Adipocyte (in vitro differentiated cells): ENCODE data around the gene ZCWPW1.
"Not testable (repeated sequence)": the region's sequence is repeated elsewhere in the genome, so short reads cannot be mapped to it uniquely, and the experiment has no call there.

ENCODE experiments used
- DNase-seq: peaks from one replicate; pipeline ENCODE4 v3.0.0-alpha.2; 2015; ENCODE audit warnings: low read depth
- H3K27me3 ChIP-seq: replicated peaks from 2 replicates; pipeline ENCODE4 v1.7.0; 2013; ENCODE audit warnings: mild to moderate bottlenecking, low read length, moderate library complexity; ENCODE audit not compliant: control insufficient read depth, insufficient read depth
- H3K36me3 ChIP-seq: 2 replicates; pipeline ENCODE4 v1.7.0; 2013; ENCODE audit warnings: low read length, mild to moderate bottlenecking, moderate library complexity; ENCODE audit not compliant: control insufficient read depth, insufficient read depth, severe bottlenecking
- H3K4me1 ChIP-seq: 2 replicates; pipeline ENCODE4 v1.7.0; 2013; ENCODE audit warnings: mild to moderate bottlenecking, low read length, moderate library complexity; ENCODE audit not compliant: control insufficient read depth, insufficient read depth
- H3K4me3 ChIP-seq: 2 replicates; pipeline ENCODE4 v1.7.0; 2013; ENCODE audit warnings: mild to moderate bottlenecking, low read length, moderate library complexity
- H3K9ac ChIP-seq: 2 replicates; pipeline ENCODE4 v1.7.0; 2013; ENCODE audit warnings: mild to moderate bottlenecking, low read length, moderate library complexity
- H3K9me3 ChIP-seq: 2 replicates; pipeline ENCODE4 v1.7.0; 2013; ENCODE audit warnings: mild to moderate bottlenecking, low read length, moderate library complexity; ENCODE audit not compliant: control insufficient read depth

Gene ZCWPW1

DNA sequence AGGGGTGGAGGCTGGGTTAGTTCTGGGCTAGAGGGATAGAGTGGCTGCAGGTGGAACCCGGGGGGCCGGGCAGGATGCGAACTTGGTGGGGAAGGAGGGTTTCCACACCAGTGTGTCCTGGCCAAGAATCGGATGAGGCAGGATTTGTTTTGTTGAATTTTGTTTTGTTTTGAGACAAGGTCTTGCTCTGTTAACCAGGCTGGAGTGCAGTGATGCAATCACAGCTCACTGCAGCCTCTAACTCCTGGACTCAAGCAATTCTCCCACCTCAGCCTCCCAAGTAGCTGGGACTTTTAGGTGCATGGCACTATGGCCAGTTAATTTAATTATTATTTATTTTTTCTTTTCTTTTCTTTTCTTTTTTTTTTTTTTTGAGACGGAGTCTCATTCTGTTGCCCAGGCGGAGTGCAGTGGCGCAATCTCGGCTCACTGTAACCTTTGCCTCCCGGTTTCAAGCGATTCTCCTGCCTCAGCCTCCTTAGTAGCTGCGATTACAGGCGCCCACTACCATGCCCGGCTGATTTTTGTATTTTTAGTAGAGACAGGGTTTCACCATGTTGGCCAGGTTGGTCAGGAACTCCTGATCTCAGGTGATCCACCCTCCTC is 20.8 kb upstream of the ZCWPW1 start:
- no peak overlapping the region for H3K9ac ChIP-seq
- H3K4me1 ChIP-seq = peaks cover 14% of the 10 kb centered on the region
- DNase-seq = no peak
- H3K9me3 ChIP-seq = no peaks in the 10 kb centered on the region
- H3K27me3 ChIP-seq = no peaks in the 10 kb centered on the region
- no peak overlapping the region for H3K4me3 ChIP-seq
- H3K36me3 ChIP-seq = no peaks in the 10 kb centered on the region

DNA sequence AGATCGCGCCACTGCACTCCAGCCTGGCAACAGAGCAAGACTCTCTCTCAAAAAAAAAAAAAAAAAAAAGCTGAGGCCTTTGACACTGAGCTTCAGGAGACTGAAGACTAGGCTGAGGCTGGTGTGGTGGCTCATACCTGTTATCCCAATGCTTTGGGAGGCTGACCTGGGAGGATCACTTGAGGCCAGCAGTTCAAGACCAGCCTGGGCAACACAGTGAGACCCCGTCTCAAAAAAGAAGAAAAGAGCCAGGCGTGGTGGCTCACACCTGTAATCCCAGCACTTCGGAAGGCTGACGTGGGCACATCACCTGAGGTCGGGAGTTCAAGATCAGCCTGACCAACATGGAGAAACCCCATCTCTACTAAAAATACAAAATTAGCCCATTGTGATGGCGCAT is 18.9 kb upstream of the ZCWPW1 start:
- H3K4me3 ChIP-seq, H3K36me3 ChIP-seq, H3K9me3 ChIP-seq, H3K9ac ChIP-seq, DNase-seq, H3K27me3 ChIP-seq: not testable (repeated sequence)
- peaks cover 16% of the 10 kb centered on the region for H3K4me1 ChIP-seq

DNA sequence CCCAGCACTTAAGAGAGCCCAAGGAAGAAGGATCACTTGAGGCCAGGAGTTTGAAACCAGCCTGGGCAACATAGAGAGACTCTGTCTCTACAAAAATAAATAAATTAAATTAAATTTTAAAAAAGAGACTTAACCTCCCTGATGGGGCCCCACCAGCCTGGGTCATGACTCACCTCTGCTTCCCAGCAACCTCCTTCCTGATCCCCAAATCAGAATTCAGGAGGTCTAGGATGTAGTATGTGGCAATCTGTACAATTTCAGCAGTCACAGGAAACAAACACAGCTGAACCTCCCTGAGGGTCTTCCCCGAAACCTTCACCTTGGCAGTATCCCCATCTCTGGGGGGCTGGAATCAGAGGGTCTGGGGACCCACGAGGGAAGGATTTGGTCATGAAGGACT is 17.5 kb upstream of the ZCWPW1 start:
- H3K9me3 ChIP-seq = no peaks in the 10 kb centered on the region
- H3K4me3 ChIP-seq = no peak overlapping the region
- H3K4me1 ChIP-seq = peaks cover 16% of the 10 kb centered on the region
- peak; percentile 54 for DNase-seq
- H3K27me3 ChIP-seq = no peaks in the 10 kb centered on the region
- no peaks in the 10 kb centered on the region for H3K36me3 ChIP-seq
- H3K9ac ChIP-seq = no peak overlapping the region

DNA sequence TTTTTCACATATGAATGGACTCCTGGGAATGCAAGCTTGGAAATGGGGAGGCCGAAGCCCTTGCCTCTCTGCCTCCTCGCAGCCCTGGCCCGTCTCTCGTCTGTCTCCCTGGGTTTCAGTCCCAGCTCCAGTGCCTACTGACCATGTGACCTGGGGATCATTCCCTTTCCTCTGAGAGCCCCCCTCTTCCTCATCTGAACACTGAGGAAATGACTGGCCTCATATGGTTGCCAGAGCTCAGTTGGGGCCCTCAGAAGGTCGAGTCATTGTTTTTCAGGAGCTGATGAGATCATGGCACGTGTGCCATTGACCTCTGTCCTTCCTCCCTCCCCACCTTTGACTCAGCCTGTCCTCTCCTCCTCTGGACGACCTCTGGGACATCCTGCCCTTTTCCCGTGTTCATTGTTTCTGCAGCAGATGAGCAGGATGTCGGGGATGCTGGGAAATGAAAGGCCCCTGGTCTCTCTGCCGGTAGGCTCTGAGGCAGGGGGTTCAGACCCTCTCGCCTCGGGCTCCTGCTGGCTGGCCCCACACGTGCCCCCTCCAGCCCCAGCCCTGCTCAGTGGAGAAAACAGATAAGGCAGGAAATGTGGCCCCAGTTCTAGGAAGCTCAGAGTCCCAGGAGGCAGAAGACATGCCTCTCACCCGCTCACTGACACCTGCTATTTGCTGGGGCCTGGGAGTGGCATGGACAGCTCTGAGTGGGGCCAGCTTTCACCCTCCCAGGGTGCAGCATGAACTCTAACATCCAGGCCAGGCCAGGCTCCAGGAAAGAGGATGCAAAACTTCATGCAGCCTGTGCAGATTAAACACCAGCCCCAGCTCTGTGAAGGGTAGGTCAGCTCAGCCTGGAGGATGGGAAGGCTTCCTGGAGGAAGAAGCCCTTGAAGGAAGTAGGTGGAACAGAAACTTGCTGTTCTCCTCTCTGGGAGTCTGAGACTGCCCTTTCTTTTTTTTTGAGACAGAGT is 16.1 kb upstream of the ZCWPW1 start:
- peaks cover 16% of the 10 kb centered on the region for H3K4me1 ChIP-seq
- no peaks in the 10 kb centered on the region for H3K9me3 ChIP-seq
- no peak for DNase-seq
- no peak overlapping the region for H3K9ac ChIP-seq
- H3K36me3 ChIP-seq = no peaks in the 10 kb centered on the region
- no peak overlapping the region for H3K4me3 ChIP-seq
- no peaks in the 10 kb centered on the region for H3K27me3 ChIP-seq

DNA sequence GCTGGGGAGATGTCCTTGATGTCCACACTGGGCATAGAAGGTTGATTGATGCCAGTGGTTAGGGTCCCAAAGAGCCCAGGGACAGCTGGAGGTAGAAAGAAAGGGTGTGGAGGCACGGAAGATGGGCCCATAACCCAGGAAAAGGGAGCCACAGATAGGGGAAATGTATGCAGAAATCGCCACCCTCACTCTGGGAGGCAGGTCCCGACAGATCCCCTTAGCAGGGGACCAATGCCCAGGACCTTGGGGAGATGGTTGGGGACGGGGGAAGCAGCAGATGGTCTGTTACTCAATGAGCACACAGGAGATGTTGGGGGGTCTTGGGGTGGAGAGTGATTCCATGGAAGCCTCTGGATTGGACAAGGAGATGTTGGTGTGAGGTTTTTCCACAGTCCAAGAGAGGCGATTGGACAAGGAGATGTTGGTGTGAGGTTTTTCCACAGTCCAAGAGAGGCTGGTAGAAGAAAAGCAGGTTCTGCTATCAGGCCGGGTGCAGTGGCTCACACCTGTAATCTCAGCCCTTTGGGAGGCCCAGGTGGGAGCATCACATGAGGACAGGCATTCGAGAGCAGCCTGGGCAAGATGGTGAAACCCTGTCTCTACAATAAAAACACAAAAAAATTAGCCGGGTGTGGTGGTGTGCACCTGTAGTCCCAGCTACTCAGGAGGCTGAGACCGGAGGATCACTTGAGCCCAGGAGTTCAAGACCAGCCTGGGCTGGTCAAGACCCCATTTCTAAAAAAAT is 14.8 kb upstream of the ZCWPW1 start:
- Histone ChIP-seq H3K4me3 (no peak overlapping the region), H3K9ac (no peak overlapping the region), H3K27me3 (no peaks in the 10 kb centered on the region), H3K4me1 (peaks cover 16% of the 10 kb centered on the region), H3K9me3 (no peaks in the 10 kb centered on the region), H3K36me3 (no peaks in the 10 kb centered on the region)
- no peak for DNase-seq

DNA sequence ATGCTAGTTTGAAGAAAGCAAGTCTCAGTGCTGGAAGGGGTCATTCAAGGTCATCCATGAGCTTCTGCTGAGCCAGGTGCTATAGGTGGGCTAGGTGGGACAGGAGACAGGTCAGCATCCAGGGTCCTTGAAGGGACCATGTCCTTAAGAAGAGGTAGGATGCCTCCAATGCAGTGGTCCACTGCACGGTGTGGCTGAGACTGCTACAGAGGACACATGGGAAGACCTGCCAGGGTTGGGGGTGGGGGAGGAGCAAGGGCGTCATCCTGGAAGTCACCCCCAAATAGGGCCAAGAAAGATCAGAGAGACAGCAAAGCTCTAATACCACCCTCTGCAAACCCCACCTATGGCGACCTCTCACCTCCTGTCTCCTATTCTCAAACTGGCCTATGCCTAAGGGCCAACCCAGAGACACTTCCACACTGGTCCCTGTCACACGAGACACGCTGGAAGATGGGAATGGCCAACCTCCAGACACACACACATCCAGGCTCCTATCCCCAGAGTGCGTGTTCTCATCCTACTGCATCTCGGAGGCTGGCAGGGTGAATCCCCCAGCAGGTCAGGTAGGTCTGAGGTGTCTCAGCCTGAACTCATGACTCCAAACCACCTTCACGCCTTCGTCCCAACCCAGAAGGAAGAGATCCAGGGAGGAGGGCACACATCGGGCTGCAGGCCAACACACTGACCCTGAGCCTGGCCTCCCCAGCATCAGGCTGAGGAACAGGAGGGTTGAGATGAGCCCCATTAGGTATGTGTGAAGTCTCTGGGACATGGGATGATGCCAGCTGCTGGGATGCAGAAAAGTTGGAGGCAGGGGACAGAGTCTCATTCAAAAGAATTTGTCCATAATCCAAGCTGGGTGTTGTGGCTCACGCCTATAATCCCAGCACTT is 13.4 kb upstream of the ZCWPW1 start:
- no peaks in the 10 kb centered on the region for H3K9me3 ChIP-seq
- H3K27me3 ChIP-seq = no peaks in the 10 kb centered on the region
- no peaks in the 10 kb centered on the region for H3K36me3 ChIP-seq
- peaks cover 16% of the 10 kb centered on the region for H3K4me1 ChIP-seq
- no peak overlapping the region for H3K4me3 ChIP-seq
- DNase-seq = no peak
- no peak overlapping the region for H3K9ac ChIP-seq

DNA sequence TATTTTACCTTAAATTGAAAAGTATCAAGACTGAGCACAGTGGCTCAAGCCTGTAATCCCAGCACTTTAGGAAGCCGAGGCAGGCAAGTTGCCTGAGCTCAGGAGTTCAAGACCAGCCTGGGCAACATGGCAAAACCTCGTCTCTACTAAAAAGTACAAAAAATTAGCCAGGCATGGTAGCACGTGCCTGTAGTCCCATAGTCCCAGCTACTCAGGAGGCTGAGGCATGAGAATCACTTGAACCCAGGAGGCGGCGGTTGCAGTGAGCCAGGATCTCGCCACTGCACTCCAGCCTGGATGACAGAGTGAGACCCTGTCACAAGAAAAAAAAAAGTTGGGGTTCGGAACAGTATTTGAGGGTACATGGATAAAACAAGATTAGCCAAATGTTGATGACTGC is 10.7 kb upstream of the ZCWPW1 start:
- H3K9ac ChIP-seq, H3K9me3 ChIP-seq, DNase-seq, H3K27me3 ChIP-seq, H3K4me1 ChIP-seq, H3K36me3 ChIP-seq, H3K4me3 ChIP-seq: not testable (repeated sequence)

DNA sequence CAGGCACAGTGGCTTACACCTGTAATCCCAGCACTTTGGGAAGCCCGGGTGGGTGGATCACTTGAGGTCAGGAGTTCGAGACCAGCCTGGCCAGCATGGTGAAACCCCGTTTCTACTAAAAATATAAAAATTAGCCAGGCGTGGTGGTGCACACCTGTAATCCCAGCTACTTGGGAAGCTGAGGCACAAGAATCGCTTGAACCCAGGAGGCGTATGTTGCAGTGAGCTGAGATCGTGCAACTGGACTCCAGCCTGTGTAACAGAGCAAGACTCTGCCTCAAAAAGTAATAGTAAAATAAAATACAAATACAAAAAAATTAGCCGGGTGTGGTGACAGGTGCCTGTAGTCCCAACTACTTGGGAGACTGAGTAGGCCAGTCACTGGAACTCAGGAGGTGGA is 10.2 kb upstream of the ZCWPW1 start:
- not testable (repeated sequence) for H3K9me3 ChIP-seq, H3K27me3 ChIP-seq, DNase-seq, H3K9ac ChIP-seq, H3K4me3 ChIP-seq, H3K4me1 ChIP-seq
- peaks cover 10% of the 10 kb centered on the region for H3K36me3 ChIP-seq

DNA sequence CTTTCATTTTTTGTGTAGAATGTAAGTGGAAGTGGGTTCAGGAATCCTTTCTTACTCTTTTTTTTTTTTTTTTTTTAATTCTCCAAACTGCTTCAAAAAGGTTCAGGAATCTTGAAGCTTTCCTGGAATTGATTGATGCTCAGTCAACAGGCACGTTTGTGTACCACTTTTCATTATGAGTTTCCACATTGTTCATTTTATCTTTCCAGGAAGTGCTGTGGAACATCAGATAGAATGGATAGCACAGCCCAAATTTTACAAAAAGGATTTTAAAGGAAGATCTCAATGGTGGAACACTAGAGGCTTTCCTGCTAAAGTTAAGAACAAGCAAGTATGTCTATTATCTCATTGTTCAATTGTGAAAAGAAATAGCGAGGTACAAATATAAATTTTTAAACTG is 9.7 kb upstream of the ZCWPW1 start:
- Histone ChIP-seq H3K9ac (no peak overlapping the region), H3K36me3 (peaks cover 16% of the 10 kb centered on the region), H3K4me3 (no peak overlapping the region), H3K27me3 (no peaks in the 10 kb centered on the region), H3K4me1 (peaks cover 8% of the 10 kb centered on the region), H3K9me3 (no peaks in the 10 kb centered on the region)
- no peak for DNase-seq

DNA sequence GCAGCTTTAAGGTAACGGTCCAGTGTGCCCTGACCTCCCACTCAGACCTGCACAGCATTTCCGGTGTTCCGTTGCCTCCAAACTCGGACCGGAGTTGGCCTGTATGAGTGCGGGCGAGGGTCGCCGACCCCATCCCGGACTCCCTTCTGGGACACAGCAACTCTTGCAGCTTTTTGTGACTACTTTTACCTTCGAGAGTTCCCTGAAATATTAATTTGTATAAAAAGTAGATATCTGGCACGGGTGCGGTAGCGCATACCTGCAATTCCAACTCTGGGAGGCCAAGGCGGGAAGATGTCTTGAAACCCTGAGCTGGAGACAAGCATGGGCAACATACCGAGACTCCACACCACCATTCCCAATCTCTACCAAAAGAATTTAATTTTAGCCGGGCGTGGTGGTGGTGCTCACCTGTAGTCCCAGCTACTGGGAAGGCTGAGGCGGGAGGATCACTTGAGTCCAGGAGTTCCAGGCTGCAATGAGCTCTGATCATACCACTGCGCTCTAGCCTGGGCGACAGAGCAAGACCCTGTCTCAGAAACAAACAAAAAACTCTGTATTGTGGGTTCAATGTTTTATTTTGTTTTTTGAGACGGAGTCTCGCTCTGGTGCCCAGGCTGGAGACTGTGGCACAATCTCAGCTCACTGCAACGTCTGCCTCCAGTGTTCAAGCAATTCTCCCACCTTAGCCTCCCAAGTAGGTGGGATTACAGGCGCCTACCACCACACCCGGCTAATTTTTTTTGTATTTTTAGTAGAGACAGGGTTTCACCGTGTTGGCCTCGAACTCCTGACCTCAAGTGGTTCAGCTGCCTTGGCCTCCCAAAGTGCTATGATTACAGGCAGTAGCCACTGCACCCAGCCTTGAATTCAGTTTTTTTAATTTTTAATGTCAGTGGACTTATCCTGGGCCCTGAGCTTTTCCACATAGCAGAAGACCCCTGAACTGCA is 8.9 kb upstream of the ZCWPW1 start:
- Histone ChIP-seq H3K36me3 (peaks cover 23% of the 10 kb centered on the region), H3K4me1 (peaks cover 10% of the 10 kb centered on the region), H3K9ac (peak overlapping the region; percentile 95), H3K27me3 (no peaks in the 10 kb centered on the region), H3K4me3 (peak overlapping the region; percentile 92), H3K9me3 (no peaks in the 10 kb centered on the region)
- DNase-seq = no peak
